Osteocyte (in vitro differentiated cells): ENCODE data around the gene EMILIN1. TPM values are rescaled to one million over a fixed set of nuclear protein-coding genes. Genes with fewer than 3 reads are reported as not detected.
A peak's percentile ranks its signal among the peaks of the same experiment; 100 is the strongest.

Experiments
- DNase-seq: peaks from one replicate; pipeline ENCODE4 v3.0.0; 2021; ENCODE audit warnings: mixed read lengths; ENCODE audit not compliant: unreplicated experiment; ENCODE audit errors: extremely low spot score
- H3K27ac Mint-ChIP-seq: one replicate; pipeline ENCODE4 v1.8.0; 2021; ENCODE audit warnings: mild to moderate bottlenecking, mixed read lengths; ENCODE audit not compliant: unreplicated experiment
- H3K27me3 Mint-ChIP-seq: one replicate; pipeline ENCODE4 v1.8.0; 2021; ENCODE audit warnings: mixed read lengths; ENCODE audit not compliant: unreplicated experiment
- H3K36me3 Mint-ChIP-seq: one replicate; pipeline ENCODE4 v1.8.0; 2021; ENCODE audit warnings: mixed read lengths; ENCODE audit not compliant: unreplicated experiment
- H3K4me1 Mint-ChIP-seq: one replicate; pipeline ENCODE4 v1.8.0; 2021; ENCODE audit warnings: mixed read lengths; ENCODE audit not compliant: unreplicated experiment
- H3K4me3 Mint-ChIP-seq: one replicate; pipeline ENCODE4 v1.8.0; 2021; ENCODE audit warnings: mild to moderate bottlenecking, moderate library complexity, mixed read lengths; ENCODE audit not compliant: unreplicated experiment
- H3K9me3 Mint-ChIP-seq: one replicate; pipeline ENCODE4 v1.8.0; 2021; ENCODE audit warnings: mixed read lengths; ENCODE audit not compliant: unreplicated experiment
- CTCF ChIP-seq: fragments of 200-600 bp; sonication (generic); IDR thresholded peaks from 2 replicates; pipeline ENCODE4 v1.5.0; 2021; ENCODE audit warnings: antibody characterized with exemption, mild to moderate bottlenecking, moderate library complexity
- total RNA-seq: library from RNA; stranded (reverse); gene quantifications from 2 replicates; pipeline ENCODE4 v1.2.1, GENCODE V29; 2021

The EMILIN1 gene
- total RNA-seq, 1 donor from 2014 or later, result 206 TPM

GRCh38 chr2:27099334-27099955, 21.0 kb downstream of the EMILIN1 start:
- H3K27me3 Mint-ChIP-seq, result peaks cover 9% of the 10 kb centered on the region
- H3K27ac Mint-ChIP-seq, result no peak overlapping the region
- peaks cover 4% of the 10 kb centered on the region for H3K4me1 Mint-ChIP-seq
- no peak overlapping the region for H3K4me3 Mint-ChIP-seq
- no peak for DNase-seq
- no peaks in the 10 kb centered on the region for H3K36me3 Mint-ChIP-seq
- no peaks in the 10 kb centered on the region for H3K9me3 Mint-ChIP-seq
- TF ChIP-seq CTCF, result no peak

DNA sequence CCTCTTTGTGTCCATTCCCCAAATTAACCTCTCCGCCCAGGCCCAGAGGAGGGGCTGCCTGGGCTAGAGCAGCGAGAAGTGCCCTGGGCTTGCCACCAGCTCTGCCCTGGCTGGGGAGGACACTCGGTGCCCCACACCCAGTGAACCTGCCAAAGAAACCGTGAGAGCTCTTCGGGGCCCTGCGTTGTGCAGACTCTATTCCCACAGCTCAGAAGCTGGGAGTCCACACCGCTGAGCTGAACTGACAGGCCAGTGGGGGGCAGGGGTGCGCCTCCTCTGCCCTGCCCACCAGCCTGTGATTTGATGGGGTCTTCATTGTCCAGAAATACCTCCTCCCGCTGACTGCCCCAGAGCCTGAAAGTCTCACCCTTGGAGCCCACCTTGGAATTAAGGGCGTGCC, 21.6 kb downstream of the EMILIN1 start:
- Mint-ChIP-seq H3K36me3 (no peaks in the 10 kb centered on the region), H3K27ac (no peak overlapping the region), H3K4me3 (no peak overlapping the region), H3K27me3 (peaks cover 12% of the 10 kb centered on the region), H3K4me1 (peaks cover 4% of the 10 kb centered on the region), H3K9me3 (no peaks in the 10 kb centered on the region)
- no peak for TF ChIP-seq CTCF
- DNase-seq, result no peak

DNA sequence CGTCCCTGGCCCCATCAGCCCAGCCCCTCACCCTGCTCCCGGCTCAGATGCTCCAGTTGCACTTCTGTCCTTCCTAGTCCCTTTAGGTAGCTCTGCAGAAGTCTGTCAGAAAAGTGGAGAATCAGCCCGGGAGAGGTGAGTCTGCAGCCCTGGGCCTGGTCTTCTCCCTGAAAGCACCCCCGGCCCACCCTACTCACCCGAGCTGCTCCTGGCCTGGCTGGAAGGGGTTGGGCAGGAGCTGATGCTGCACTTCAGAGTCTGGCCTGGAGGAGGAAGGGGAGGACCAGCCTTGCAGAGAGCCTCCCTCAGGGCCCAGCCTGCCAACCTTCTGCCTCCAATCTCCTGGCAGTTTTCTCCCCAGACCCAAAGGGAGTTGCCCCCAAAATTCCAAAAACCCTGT, 23.9 kb downstream of the EMILIN1 start:
- no peak for TF ChIP-seq CTCF
- H3K27ac Mint-ChIP-seq, result no peak overlapping the region
- peaks cover 16% of the 10 kb centered on the region for H3K27me3 Mint-ChIP-seq
- H3K4me1 Mint-ChIP-seq, result peaks cover 2% of the 10 kb centered on the region
- no peak overlapping the region for H3K4me3 Mint-ChIP-seq
- H3K9me3 Mint-ChIP-seq, result no peaks in the 10 kb centered on the region
- DNase-seq, result peak; percentile 82
- H3K36me3 Mint-ChIP-seq, result no peaks in the 10 kb centered on the region

GRCh38 chr2:27105981-27106380, 27.6 kb downstream of the EMILIN1 start:
- H3K4me1 Mint-ChIP-seq, result peaks cover 2% of the 10 kb centered on the region
- peaks cover 30% of the 10 kb centered on the region for H3K27me3 Mint-ChIP-seq
- no peaks in the 10 kb centered on the region for H3K9me3 Mint-ChIP-seq
- H3K36me3 Mint-ChIP-seq, result no peaks in the 10 kb centered on the region
- H3K4me3 Mint-ChIP-seq, result no peak overlapping the region
- DNase-seq, result no peak
- no peak for TF ChIP-seq CTCF
- H3K27ac Mint-ChIP-seq, result no peak overlapping the region

DNA sequence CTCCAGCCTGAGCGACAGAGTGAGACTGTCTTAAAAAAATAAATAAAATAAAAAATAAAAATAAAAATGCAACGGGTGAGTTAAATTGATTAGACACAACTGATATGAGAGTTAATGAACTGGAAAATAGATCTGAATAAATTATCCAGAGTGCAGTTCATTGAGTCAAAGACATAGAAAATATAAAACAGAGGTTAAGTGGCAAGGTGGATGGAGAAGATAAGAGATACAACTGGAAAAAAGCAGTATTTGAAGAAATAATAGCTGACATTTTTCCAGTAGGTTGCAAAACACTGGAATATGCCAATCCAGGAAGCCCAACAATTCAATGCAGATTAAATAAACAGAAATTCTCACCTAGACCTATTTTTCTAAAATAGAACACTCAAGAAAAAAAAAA, 29.8 kb downstream of the EMILIN1 start:
- no peak for TF ChIP-seq CTCF
- no peak overlapping the region for H3K27ac Mint-ChIP-seq
- no peaks in the 10 kb centered on the region for H3K9me3 Mint-ChIP-seq
- H3K36me3 Mint-ChIP-seq, result no peaks in the 10 kb centered on the region
- no peak for DNase-seq
- no peak overlapping the region for H3K4me3 Mint-ChIP-seq
- H3K4me1 Mint-ChIP-seq, result peaks cover 2% of the 10 kb centered on the region
- H3K27me3 Mint-ChIP-seq, result peaks cover 31% of the 10 kb centered on the region
